Neutrophil (primary cell): Measurements from ENCODE around the gene RTN4RL1.

Experiments used
- H3K27ac ChIP-seq: fragments of 200-600 bp; sonication (generic); 2 replicates; pipeline ENCODE4 v1.5.1; 2016; ENCODE audit warnings: mild to moderate bottlenecking, moderate library complexity
- H3K27me3 ChIP-seq: fragments of 200-600 bp; sonication (generic); 2 replicates; pipeline ENCODE4 v1.6.0; 2016; ENCODE audit warnings: mild to moderate bottlenecking
- H3K36me3 ChIP-seq: fragments of 200-600 bp; sonication (generic); 2 replicates; pipeline ENCODE4 v1.5.1; 2017
- H3K4me1 ChIP-seq, 2 experiments: fragments of 200-600 bp in 1 of 2; sonication (generic) in 1 of 2; 1 replicate in 1 of 2; 2 replicates in 1 of 2; pipeline versions ENCODE4 v1.5.1 to v1.6.1; 2013 to 2016; ENCODE audit warnings: low read depth in 1 of 2, low read length in 1 of 2, mild to moderate bottlenecking in 1 of 2, moderate library complexity in 1 of 2; ENCODE audit not compliant: control insufficient read depth in 1 of 2, insufficient read depth in 1 of 2
- H3K4me3 ChIP-seq, 2 experiments: fragments of 200-600 bp in 1 of 2; sonication (generic) in 1 of 2; 1 replicate in 1 of 2; 2 replicates in 1 of 2; pipeline ENCODE4 v1.5.1; 2013 to 2016; ENCODE audit warnings: low read depth in 1 of 2, low read length in 1 of 2, mild to moderate bottlenecking in 1 of 2, moderate library complexity in 1 of 2
- H3K9me3 ChIP-seq: fragments of 200-600 bp; sonication (generic); 2 replicates; pipeline ENCODE4 v1.5.1; 2016
- CTCF ChIP-seq: fragments of 200-600 bp; sonication (generic); IDR thresholded peaks from 2 replicates; pipeline ENCODE4 v1.5.1; 2016; ENCODE audit warnings: antibody characterized with exemption

The RTN4RL1 gene

DNA sequence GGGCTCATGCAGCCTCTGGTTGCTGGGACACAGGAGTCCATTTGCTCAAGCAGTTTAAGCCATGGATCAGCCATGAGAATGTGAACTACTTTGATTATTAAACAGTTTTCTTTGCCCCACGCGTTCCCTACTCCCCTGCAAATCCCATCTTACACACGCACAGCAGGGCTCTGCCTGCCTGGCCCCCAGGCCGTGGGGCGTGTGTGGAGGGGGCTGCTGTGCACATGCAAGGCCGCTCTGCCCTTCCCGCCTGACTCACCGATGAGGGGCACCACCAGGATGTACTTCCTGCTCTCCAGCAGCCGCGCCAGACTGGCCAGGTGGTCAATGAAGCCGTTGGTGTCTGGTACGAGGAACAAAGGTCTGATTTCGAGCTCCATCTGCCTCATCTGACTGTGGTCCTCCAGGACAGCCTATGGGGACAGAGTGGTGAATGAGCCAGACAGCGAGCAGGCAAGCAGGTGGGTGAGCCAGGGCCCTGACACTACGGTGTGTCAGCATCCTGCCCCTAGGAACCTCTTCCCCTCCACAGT is 43.5 kb upstream of the RTN4RL1 start:
- Histone ChIP-seq H3K27ac (no peak overlapping the region), H3K4me3 (no peak overlapping the region), H3K36me3 (peaks cover 49% of the 10 kb centered on the region), H3K27me3 (no peaks in the 10 kb centered on the region), H3K4me1 (peaks cover 30 to 31% of the 10 kb centered on the region in 2 experiments), H3K9me3 (no peaks in the 10 kb centered on the region)
- no peak for TF ChIP-seq CTCF

DNA sequence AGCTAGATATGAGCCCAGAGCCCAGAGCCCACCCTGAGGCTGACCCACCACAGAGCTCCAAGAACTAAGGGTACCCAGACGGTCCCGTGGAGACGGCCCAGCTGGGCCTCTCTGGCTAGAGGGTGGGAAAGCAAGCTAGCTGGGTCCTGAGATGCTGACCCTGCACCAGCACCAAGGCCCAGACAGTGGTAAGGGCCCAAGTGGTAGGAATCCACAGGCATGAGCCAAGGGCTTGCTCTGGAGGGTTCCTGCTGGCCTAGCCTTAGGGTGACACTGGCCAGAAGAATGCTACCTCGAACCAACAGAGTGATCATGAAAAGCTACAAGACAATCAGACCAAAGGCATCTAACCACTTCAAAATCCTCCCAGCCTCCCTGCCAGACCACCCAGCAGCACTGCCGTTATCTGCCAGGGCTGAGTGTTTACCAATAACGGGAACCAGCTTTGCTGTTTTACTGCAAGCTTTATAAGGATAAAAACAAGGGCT is 42.9 kb upstream of the RTN4RL1 start:
- Histone ChIP-seq H3K9me3 (no peaks in the 10 kb centered on the region), H3K4me1 (peaks cover 26 to 27% of the 10 kb centered on the region in 2 experiments), H3K36me3 (peaks cover 54% of the 10 kb centered on the region), H3K27me3 (no peaks in the 10 kb centered on the region), H3K4me3 (no peak overlapping the region), H3K27ac (no peak overlapping the region)
- TF ChIP-seq CTCF = no peak

- TF ChIP-seq CTCF = no peak
- Histone ChIP-seq H3K4me3 (no peak overlapping the region), H3K27ac (no peak overlapping the region), H3K9me3 (no peaks in the 10 kb centered on the region), H3K4me1 (peaks cover 21 to 23% of the 10 kb centered on the region in 2 experiments), H3K36me3 (peaks cover 59% of the 10 kb centered on the region), H3K27me3 (no peaks in the 10 kb centered on the region)
Observed at GRCh38 chr17:2067608-2068024, 42.5 kb upstream of the RTN4RL1 start.

GRCh38 chr17:2067048-2067561 is 42.0 kb upstream of the RTN4RL1 start:
- no peaks in the 10 kb centered on the region for H3K27me3 ChIP-seq
- TF ChIP-seq CTCF = no peak
- H3K27ac ChIP-seq = no peak overlapping the region
- peaks cover 60% of the 10 kb centered on the region for H3K36me3 ChIP-seq
- no peak overlapping the region for H3K4me3 ChIP-seq
- H3K4me1 ChIP-seq = peaks cover 16 to 18% of the 10 kb centered on the region in 2 experiments
- H3K9me3 ChIP-seq = no peaks in the 10 kb centered on the region

GRCh38 chr17:2065949-2066400 is 40.8 kb upstream of the RTN4RL1 start:
- no peak for TF ChIP-seq CTCF
- Histone ChIP-seq H3K4me1 (peaks cover 8 to 9% of the 10 kb centered on the region in 2 experiments), H3K9me3 (no peaks in the 10 kb centered on the region), H3K27ac (no peak overlapping the region), H3K36me3 (peaks cover 65% of the 10 kb centered on the region), H3K4me3 (no peak overlapping the region), H3K27me3 (no peaks in the 10 kb centered on the region)
